Loucy (cell line): ENCODE measurements around the gene RYR2.

Source experiments
- H2AFZ ChIP-seq: fragments of 200-600 bp; sonication (generic); 2 replicates; pipeline ENCODE4 v1.6.0; 2016; ENCODE audit warnings: antibody characterized with exemption, mild to moderate bottlenecking, low read length, moderate library complexity
- H3F3A ChIP-seq: fragments of 200-600 bp; 2 replicates; pipeline ENCODE4 v1.6.0; 2016; ENCODE audit warnings: antibody characterized with exemption, low read depth, mild to moderate bottlenecking
- H3K27me3 ChIP-seq: fragments of 200-600 bp; sonication (generic); 2 replicates; pipeline ENCODE4 v1.6.1; 2014; ENCODE audit warnings: low read length, mild to moderate bottlenecking; ENCODE audit not compliant: insufficient read depth, poor library complexity, severe bottlenecking
- H3K36me3 ChIP-seq: fragments of 200-600 bp; sonication (generic); 2 replicates; pipeline ENCODE4 v1.6.1; 2016; ENCODE audit warnings: low read length; ENCODE audit not compliant: insufficient read depth
- H3K4me1 ChIP-seq: fragments of 200-600 bp; sonication (generic); 2 replicates; pipeline ENCODE4 v1.5.1; 2014; ENCODE audit warnings: low read length, mild to moderate bottlenecking; ENCODE audit not compliant: insufficient read depth, poor library complexity, severe bottlenecking
- H3K4me2 ChIP-seq: fragments of 200-600 bp; sonication (generic); 2 replicates; pipeline ENCODE4 v1.6.0; 2014; ENCODE audit warnings: antibody characterized with exemption, low read length, low read depth, mild to moderate bottlenecking; ENCODE audit not compliant: poor library complexity, severe bottlenecking
- H3K4me3 ChIP-seq: fragments of 200-600 bp; sonication (generic); 2 replicates; pipeline ENCODE4 v1.5.1; 2014; ENCODE audit warnings: low read length, mild to moderate bottlenecking, mixed read lengths; ENCODE audit not compliant: poor library complexity, severe bottlenecking
- H3K79me2 ChIP-seq: fragments of 200-600 bp; sonication (generic); 2 replicates; pipeline ENCODE4 v1.6.1; 2014; ENCODE audit warnings: low read length; ENCODE audit not compliant: insufficient read depth
- H3K9ac ChIP-seq: fragments of 200-600 bp; sonication (generic); 2 replicates; pipeline ENCODE4 v1.6.0; 2014; ENCODE audit warnings: mild to moderate bottlenecking, low read depth, low read length, moderate library complexity; ENCODE audit not compliant: poor library complexity, severe bottlenecking
- H3K9me2 ChIP-seq: fragments of 200-600 bp; sonication (generic); replicated peaks from 2 replicates; pipeline ENCODE4 v1.6.1; 2016; ENCODE audit warnings: low read depth, low read length, mixed read lengths
- H3K9me3 ChIP-seq: fragments of 200-600 bp; sonication (generic); 2 replicates; pipeline ENCODE4 v1.6.1; 2014; ENCODE audit warnings: mild to moderate bottlenecking, antibody characterized with exemption, low read length, low read depth; ENCODE audit not compliant: insufficient read depth
- H4K20me1 ChIP-seq: fragments of 200-600 bp; sonication (generic); 2 replicates; pipeline ENCODE4 v1.6.0; 2014; ENCODE audit warnings: antibody characterized with exemption, low read length, mild to moderate bottlenecking; ENCODE audit not compliant: insufficient read depth, poor library complexity, severe bottlenecking
- CTCF ChIP-seq: fragments of 200-600 bp; sonication (generic); conservative IDR thresholded peaks from 2 replicates; pipeline ENCODE4 v1.5.1; 2014; ENCODE audit warnings: mild to moderate bottlenecking, antibody characterized with exemption, low read length
- EZH2phosphoT487 ChIP-seq: fragments of 200-600 bp; IDR thresholded peaks from 2 replicates; pipeline ENCODE4 v1.6.1; 2018; ENCODE audit warnings: antibody characterized with exemption, mild to moderate bottlenecking, moderate library complexity, borderline replicate concordance

The RYR2 gene

GRCh38 chr1:237737448-237737847, 695.5 kb downstream of the RYR2 start:
- no peaks in the 10 kb centered on the region for H3K27me3 ChIP-seq
- TF ChIP-seq CTCF (no peak), EZH2phosphoT487 (no peak)
- H2AFZ ChIP-seq: no peak overlapping the region
- H3F3A ChIP-seq: no peaks in the 10 kb centered on the region
- H3K4me2 ChIP-seq: no peak overlapping the region
- H4K20me1 ChIP-seq: no peaks in the 10 kb centered on the region
- H3K79me2 ChIP-seq: no peaks in the 10 kb centered on the region
- H3K4me3 ChIP-seq: no peak overlapping the region
- no peaks in the 10 kb centered on the region for H3K4me1 ChIP-seq
- no peak overlapping the region for H3K9ac ChIP-seq
- H3K36me3 ChIP-seq: no peaks in the 10 kb centered on the region
- no peaks in the 10 kb centered on the region for H3K9me3 ChIP-seq
- H3K9me2 ChIP-seq: no peaks in the 10 kb centered on the region

- H3K27me3 ChIP-seq: no peaks in the 10 kb centered on the region
- no peak overlapping the region for H3K4me3 ChIP-seq
- H3F3A ChIP-seq: no peaks in the 10 kb centered on the region
- no peaks in the 10 kb centered on the region for H3K9me2 ChIP-seq
- no peak overlapping the region for H2AFZ ChIP-seq
- H3K4me2 ChIP-seq: no peak overlapping the region
- no peak for TF ChIP-seq EZH2phosphoT487
- TF ChIP-seq CTCF: no peak
- H3K4me1 ChIP-seq: no peaks in the 10 kb centered on the region
- H3K79me2 ChIP-seq: no peaks in the 10 kb centered on the region
- no peak overlapping the region for H3K9ac ChIP-seq
- H3K36me3 ChIP-seq: no peaks in the 10 kb centered on the region
- H3K9me3 ChIP-seq: no peaks in the 10 kb centered on the region
- no peaks in the 10 kb centered on the region for H4K20me1 ChIP-seq
These were observed 696.1 kb downstream of the RYR2 start for GRCh38 chr1:237737938-237738610.

GRCh38 chr1:237740846-237741245, 698.9 kb downstream of the RYR2 start:
- Histone ChIP-seq H3K27me3 (no peaks in the 10 kb centered on the region), H3K9ac (no peak overlapping the region), H3K9me2 (no peaks in the 10 kb centered on the region), H3K36me3 (no peaks in the 10 kb centered on the region), H3F3A (no peaks in the 10 kb centered on the region), H3K9me3 (no peaks in the 10 kb centered on the region), H3K79me2 (no peaks in the 10 kb centered on the region), H3K4me2 (no peak overlapping the region), H3K4me3 (no peak overlapping the region), H2AFZ (no peak overlapping the region), H3K4me1 (no peaks in the 10 kb centered on the region), H4K20me1 (no peaks in the 10 kb centered on the region)
- TF ChIP-seq CTCF: no peak
- TF ChIP-seq EZH2phosphoT487: no peak
